T follicular helper cell (primary cell): Measurements from ENCODE around the gene PRR4.

ENCODE experiments used
- DNase-seq: peaks from one replicate; pipeline ENCODE4 v3.0.0-alpha.2; 2020; ENCODE audit warnings: low read depth
- total RNA-seq, 2 experiments: gene quantifications; one replicate each; lab custom pipeline; 2026; lab: John Stamatoyannopoulos, UW

Gene PRR4
- total RNA-seq = 0.06 to 0.09 reads per million in 2 experiments

GRCh38 chr12:10849425-10849878 lies at the start of gene PRR4:
Gene PRR4, minus strand, starts transcription at chr12:10849475. Its CDS starts 38 bp downstream, at chr12:10849437.
- DNase-seq = no peak

GRCh38 chr12:10896854-10897253 lies 47.6 kb upstream of the PRR4 start:
- no peak for DNase-seq

- DNase-seq = no peak
Observed at GRCh38 chr12:10891937-10892336, 42.7 kb upstream of the PRR4 start.

DNA sequence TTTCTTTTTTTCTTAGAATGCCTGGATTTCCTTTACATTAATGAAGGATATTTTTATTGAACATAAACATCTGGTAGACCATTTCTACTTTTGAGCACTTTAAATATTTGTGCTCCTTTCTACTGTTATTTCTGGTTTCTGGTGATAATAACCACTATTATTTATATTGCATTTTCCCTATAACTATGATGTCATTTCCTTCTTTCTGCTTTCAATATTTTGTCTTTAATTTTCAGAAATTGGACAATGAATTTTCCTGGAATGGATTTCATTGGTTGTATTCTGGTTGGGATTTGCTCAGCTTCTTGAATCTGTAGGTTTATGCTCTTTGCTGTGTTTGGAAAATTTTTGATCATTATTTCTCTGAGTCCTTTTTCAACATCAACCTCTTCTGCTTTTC lies 40.0 kb upstream of the PRR4 start:
- no peak for DNase-seq

DNA sequence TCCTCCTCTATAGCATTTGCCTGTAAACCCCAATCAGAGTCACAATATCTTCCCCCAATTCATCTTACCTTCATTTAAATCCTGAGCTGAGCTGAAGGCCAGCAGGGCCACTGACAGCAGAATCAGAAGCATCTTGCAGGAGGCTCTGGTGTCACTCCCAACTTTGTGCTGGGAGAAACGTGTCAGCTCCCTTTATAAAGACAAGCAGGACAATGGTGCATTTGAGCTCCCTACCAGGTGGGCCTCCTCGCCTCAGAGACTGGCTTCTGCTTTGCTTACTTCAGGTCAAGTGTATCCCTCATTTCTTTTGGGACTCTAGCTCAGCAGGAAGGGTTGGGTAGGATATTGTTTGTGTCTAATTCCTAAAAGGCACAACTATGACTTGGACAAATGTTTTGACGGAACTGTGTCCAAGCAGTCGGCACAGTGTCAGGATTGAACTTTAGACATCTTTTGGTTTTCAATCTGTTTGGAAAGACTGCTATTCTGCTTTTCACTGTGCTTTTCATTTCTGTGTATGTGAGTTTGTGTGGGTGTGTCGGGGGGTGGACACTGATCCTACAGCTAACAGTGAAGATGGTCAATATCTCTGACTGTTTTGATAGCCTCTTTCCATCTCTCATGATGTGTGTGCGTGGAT lies 34.9 kb upstream of the PRR4 start, which contains the start of gene PRH1:
Gene PRH1, minus strand, starts transcription at position 170 of the 640 bp plus-strand sequence. Its CDS starts 38 bp downstream, at position 132.
- DNase-seq = no peak

GRCh38 chr12:10873378-10873777 lies 24.1 kb upstream of the PRR4 start:
- DNase-seq = no peak

DNA sequence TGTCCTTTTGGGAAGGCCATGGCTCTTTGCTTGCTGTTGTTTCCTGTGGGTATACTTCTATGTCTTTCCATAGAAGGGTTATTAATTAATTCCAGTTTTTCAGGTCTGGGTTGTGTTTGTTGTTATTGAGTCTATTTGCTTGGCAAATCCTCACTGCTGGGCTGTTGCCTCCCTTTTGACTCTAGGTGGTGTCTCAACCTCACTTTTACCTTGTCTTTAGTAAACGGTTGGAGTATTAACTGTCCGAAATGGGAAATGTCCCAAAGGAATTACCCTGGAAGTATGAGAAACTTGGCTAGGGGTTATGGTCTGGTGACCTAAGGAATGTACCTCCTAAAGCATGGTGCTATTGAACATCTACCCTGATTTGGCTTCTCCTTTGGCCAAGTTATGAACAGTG lies 18.1 kb upstream of the PRR4 start:
- DNase-seq = no peak

DNA sequence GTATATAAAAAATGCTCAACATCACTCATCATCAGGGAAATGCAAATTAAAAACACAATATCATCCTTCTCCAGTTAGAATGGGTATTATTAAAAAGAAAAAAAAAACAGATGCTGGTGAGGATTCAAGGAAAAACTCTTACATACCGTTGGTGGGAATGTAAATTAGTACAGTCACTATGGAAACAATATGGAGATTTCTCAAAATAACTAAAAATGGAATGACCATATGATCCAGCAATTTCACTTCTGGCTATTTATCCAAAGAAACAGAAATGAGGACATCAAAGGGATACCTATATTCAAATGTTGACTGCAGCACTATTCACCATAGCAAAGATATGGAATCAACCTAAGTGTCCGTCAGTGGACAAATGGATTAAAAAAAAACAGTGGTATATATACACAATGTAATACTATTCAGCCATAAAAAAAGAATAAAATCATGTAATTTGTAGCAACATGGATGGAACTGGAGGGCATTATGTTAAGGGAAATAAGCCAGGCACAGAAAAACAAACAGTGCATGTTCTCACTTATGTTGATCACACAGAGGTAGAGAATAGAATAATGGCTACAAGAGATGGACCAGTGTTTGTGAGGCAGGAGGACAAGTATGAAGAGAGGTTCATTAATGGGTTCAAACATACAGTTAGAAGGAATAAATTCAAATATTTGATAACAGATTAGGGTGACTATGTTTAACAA lies 14.4 kb upstream of the PRR4 start:
- DNase-seq = no peak

DNA sequence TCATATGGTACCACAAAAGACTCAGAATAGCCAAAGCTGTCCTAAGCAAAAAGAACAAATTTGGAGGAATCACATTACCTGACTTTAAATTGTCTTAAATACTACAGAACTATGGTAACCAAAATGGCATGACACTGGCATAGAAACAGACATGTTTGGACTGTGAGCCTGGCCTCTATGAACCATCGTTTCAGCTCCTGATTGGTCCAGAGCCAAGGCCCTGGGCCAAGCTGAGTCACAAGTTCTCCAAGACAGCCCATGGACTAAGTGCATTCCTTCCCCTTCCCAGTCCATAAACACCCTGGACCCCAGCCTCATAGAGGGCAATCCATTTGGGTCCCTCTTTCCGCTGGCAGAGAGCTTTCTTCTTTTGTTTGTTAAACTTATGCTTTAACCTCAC lies 12.1 kb upstream of the PRR4 start:
- DNase-seq = no peak

- no peak for DNase-seq
Observed at GRCh38 chr12:10855807-10856206, 6.5 kb upstream of the PRR4 start.

DNA sequence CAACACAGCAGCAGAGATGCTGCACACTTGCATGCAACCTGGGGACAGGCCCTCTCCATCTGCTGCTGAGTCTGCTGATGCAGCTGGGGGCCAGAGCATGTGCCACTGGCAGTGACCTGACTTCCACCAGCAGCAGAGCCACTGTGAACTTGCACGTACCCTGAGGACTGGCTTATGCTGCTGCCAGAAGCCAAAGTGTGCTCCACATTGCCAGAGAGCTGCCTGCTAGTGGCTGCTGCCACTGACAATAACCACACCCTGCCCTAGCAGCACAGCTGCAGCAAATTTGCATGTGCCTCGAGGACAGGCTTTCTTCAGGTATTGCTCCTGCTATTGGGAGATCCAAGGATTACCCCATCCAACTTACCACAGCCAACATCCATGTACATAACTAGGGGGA lies 4.5 kb upstream of the PRR4 start:
- DNase-seq = no peak

DNA sequence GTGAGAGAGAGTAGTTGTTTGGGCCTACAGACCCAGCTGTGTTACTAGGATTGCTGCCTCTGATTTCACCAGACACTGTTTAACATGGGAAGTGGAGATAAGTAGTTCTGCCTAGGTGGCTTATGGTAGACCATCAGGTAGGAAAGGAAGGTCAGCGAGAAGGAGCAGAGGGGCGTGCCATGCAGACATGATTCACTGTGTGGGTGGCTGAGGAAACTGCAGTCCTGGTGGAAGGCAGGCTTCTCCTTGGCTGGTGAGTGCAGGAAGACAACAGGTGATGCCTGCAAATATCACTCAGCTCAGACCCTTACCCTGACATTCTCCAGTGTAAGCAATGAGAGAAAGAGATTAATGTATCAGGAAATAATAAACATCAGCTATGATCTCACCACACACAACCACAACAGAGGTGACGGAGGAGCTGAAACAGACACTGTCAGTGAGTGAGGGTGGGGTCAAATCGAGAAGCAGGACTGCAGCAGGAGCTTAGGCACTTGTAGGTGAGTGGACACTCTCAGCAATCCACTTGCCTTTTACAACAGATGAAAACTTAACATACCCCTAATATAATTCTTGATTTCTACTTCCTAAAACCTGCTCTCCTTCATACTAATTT lies 2.1 kb upstream of the PRR4 start:
- no peak for DNase-seq

- DNase-seq = no peak
Observed at GRCh38 chr12:10847744-10848143, 1.5 kb downstream of the PRR4 start.

DNA sequence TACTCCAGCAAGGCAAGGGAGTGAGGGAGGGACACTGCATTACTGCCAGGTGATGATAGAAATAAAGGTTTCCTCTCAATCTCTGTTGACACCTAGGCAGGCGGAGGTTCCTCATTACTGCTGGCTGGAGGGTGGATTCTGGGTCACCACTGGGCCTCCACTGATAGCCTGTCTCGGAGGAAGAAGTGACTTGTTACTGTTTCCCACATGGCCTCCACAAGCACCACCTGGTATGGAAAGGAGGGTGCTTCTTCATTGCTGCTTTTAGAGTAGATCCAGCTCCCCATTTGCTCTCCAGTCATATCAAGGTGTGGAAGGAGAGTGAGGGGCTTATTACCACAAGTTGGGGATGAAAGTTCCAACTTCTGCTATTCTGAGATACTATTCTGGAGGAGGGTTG lies 6.4 kb downstream of the PRR4 start:
- DNase-seq = no peak

GRCh38 chr12:10838461-10838860 lies 10.8 kb downstream of the PRR4 start:
- DNase-seq = no peak

DNA sequence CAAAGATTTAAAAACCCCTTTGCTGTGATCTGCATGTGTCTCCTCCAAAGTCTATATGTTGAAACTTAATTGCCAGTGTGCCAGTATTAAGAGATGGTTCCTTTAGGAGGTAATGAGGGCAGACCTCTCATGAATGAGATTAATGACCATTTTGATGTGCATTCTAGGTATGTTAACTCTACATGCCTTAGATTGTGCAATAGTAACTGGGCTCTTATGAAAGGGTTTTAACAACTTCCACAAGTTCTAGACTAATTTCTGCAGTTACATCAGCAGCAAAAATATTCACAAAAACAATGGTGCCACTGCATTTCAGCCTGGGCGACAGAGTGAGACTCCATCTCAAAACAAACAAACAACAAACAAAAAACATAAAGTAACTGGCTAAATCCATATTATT lies 19.3 kb downstream of the PRR4 start:
- DNase-seq = no peak

- DNase-seq = no peak
Observed at GRCh38 chr12:10826258-10826657, 23.0 kb downstream of the PRR4 start, which contains the start of gene TAS2R10. Gene TAS2R10, minus strand, starts transcription at chr12:10826358. Its CDS starts 89 bp downstream, at chr12:10826269.

DNA sequence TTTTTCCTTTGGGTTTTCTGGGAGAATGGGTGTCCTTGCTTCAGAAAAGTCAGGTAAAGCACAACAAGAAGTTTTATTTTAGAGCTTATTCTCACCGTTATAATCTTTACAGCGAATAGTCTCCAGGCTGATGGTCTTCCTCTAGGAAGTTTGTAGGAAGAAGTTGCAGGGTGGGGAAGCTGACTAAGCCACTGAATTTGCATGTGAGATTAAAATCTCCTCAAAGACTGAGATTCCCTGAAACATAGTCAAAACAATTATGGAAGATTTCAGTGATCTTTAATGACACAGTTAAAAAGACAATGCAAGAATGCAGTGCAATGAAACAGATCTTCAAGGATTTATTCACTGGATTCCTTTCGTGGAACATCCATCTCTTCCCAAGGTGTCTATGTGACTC lies 24.3 kb downstream of the PRR4 start:
- no peak for DNase-seq

DNA sequence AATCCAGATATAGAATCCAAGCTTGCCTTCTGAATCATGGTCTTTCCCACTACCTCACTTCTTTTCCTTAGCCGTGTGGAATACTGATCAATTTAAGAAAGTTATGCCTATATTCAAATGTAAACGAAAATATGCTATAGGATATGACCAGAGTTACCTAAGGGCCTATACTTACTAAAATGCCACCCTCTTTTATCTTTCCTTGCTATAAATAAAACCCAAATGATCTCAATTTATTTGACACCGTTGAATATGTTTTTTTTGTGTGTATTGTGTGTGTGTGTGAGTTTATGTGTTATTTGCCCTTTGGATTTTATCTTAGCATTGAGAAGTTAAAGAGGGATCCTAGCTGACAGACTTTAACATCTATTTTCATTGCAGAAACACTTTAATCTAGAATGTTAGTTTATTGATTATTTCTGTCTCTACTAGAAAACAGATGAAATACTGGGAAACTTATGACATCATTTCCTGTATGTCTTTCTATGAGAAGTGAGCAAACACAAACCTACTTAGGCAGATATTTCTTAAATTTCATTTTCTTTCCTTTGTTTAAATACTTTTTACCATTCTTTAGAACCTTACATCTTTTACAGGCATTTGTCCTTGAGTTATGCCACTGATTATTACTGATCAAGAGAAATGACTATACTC lies 37.3 kb downstream of the PRR4 start:
- DNase-seq = no peak

DNA sequence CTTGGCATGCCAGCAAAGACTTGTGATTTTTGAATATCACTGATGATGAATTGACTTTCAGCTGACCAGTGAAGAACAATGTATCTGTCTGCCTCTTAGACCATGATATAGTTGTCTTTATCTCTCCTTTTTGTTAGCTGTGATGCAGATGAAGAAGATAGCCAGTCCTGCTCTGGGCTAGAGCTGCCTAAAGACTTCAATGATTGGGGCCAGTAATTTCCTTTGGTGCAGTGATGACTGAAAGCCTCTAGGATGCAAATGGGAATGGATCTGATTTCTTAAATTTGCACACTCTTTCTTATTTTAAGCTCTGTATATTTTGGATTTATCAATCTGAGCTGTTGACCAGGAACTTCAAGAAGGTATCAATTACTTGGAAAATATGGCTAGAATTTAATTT lies 39.2 kb downstream of the PRR4 start, which contains the start of gene TAS2R9:
Gene TAS2R9, minus strand, starts transcription at position 101 of the 400 bp plus-strand sequence. Its CDS starts 93 bp downstream, at position 8.
- DNase-seq = no peak

DNA sequence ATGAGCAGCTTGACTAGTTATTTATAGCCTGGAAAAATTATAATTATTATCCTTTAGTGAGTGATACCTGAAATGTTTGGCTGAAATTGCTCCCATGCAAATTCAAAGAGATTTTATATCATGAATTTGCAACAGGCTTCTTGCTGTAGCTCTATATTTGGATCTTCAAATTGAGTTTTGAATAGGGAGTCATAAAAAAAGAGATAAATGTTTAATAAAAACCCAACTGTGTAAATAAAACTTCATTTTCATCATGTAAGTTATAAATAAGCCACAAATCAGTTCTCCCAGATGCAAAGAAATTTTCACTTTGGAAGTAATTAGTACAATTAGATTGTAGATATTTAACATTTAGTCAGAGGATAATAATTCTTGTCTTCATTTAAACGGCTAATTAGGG lies 42.1 kb downstream of the PRR4 start, which contains the start of gene TAS2R8:
Gene TAS2R8, minus strand, starts transcription at position 101 of the 400 bp plus-strand sequence. CDS start 306 bp downstream, outside the sequence.
- DNase-seq = no peak

DNA sequence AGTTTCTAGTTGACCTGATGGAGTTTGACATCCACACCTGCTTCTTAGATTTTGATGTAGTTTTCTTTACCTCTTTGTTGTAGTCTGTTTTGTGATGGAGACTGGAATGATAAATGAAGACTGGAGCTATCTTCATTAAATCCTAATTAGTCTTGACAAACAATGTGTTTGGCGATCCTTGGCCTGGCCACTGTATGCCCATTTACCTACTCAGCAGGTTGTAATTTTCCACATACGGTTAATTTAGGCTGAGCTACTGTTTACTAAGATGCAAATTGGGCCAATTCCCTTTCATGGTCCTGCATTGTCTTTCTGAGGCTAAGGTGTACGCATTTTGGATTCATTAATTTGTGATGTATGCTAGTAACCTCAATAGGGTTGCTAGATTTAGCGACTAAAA lies 46.7 kb downstream of the PRR4 start, which contains the start of gene TAS2R7:
Gene TAS2R7, minus strand, starts transcription at position 41 of the 400 bp plus-strand sequence. CDS start 57 bp downstream, outside the sequence.
- DNase-seq = no peak
